Activated naive CD4-positive, alpha-beta T cell treated with anti-CD3 and anti-CD28 coated beads, Interleukin-2, amount 10 ng/mL, durations not matched to agents 7 days and 5 days (primary cell): ENCODE measurements around the gene ADGRB2.

Experiments
- CTCF ChIA-PET: fragments of 350-600 bp; sonication (Branson Sonifier 250); formaldehyde crosslinking; loops from one replicate; lab custom pipeline; 2021; ENCODE audit warnings: antibody characterized with exemption; lab: Charles Lee
- DNase-seq: peaks from one replicate; pipeline ENCODE4 v3.0.0-alpha.2; 2020
- H3K27ac Mint-ChIP-seq: one replicate; pipeline ENCODE4 v1.8.0; 2021; ENCODE audit warnings: mild to moderate bottlenecking, moderate library complexity, mixed read lengths
- H3K27me3 Mint-ChIP-seq: one replicate; pipeline ENCODE4 v1.8.0; 2021; ENCODE audit warnings: mild to moderate bottlenecking, mixed read lengths
- H3K36me3 Mint-ChIP-seq: one replicate; pipeline ENCODE4 v1.8.0; 2021; ENCODE audit warnings: mixed read lengths
- H3K4me1 Mint-ChIP-seq: one replicate; pipeline ENCODE4 v1.8.0; 2021; ENCODE audit warnings: mixed read lengths
- H3K4me3 Mint-ChIP-seq: one replicate; pipeline ENCODE4 v1.8.0; 2021; ENCODE audit warnings: mild to moderate bottlenecking, moderate library complexity, mixed read lengths
- H3K9me3 Mint-ChIP-seq: one replicate; pipeline ENCODE4 v1.8.0; 2021; ENCODE audit warnings: mixed read lengths

ADGRB2 gene

DNA sequence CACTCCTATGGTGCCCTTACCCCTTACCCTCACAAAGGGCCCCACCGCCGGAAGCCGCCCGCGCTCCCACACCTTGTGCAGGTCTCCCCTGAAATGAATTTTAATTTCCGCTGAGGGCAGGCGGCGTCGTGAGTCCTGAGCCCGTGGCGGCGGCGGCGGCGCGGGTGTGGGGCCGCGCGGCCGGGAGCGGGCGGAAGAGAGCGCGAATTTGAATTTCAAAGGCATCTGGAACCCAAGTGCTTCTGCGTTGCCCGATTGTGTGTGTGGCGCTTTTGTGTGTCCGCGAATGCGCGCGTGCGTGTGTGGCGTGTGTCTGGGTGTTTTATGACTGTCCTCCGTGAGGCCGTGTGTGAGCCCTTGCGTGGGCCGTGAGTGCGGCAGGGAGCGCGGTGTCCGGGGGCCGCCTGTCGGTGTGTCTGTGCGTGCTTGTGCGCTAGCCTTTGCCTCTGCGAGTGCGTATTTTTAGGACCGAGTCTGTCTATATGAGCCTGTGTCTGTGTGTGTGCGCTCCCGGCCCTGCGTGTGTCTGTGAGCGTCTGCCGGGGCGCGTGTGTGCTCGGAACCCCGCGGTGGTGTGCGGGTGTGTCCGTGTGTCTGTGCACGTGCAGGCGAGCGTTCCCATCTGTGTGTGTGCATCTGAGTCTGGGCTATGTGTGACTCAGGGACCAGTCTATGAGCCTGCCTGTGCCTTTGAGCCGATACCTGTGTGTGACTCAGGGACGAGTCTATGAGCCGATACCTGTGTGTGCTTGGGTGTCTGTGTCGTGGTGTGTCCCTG is 7.9 kb upstream of the ADGRB2 start:
- peaks cover 20% of the 10 kb centered on the region for H3K4me1 Mint-ChIP-seq
- H3K4me3 Mint-ChIP-seq, result peak overlapping the region; percentile 64
- H3K36me3 Mint-ChIP-seq, result no peaks in the 10 kb centered on the region
- peak; percentile 42 for DNase-seq
- H3K9me3 Mint-ChIP-seq, result no peaks in the 10 kb centered on the region
- H3K27ac Mint-ChIP-seq, result no peak overlapping the region
- peaks cover 94% of the 10 kb centered on the region for H3K27me3 Mint-ChIP-seq
- CTCF ChIA-PET, result no interaction called here

DNA sequence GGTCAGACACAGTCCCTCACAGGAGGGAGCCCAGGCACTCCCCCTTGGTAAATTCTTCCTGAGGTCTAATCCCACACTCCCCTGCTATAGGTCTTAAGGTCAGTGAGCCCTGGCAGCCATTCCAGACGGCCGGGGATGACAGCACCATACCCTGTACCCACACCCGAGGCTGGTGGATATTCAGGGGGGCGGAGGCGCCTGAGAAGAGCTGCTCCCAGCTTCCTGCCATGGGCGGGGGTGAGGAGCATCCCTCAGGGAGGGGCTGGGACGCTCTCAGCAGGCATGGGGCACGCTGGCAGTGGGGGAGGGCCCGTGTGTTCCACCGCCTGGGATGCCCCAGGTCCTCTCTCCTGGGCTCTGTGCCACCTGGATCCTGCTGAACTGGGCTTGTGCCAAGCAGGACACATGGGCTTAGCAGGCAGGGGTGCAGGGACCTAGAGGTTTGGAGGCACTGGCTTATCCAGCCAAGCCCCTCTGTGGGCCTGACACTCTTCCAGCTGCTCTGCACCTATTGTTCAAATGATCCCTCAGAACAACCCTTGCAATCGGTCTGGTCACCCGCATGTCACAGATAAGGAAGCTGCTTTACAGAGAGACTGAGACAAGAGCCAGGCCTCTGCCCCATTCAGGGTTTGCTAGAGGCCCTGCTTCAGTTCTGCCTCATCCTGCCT is 5.7 kb upstream of the ADGRB2 start:
- H3K36me3 Mint-ChIP-seq, result no peaks in the 10 kb centered on the region
- no peak for DNase-seq
- no peak overlapping the region for H3K4me3 Mint-ChIP-seq
- H3K27me3 Mint-ChIP-seq, result peaks cover 92% of the 10 kb centered on the region
- peaks cover 20% of the 10 kb centered on the region for H3K4me1 Mint-ChIP-seq
- H3K9me3 Mint-ChIP-seq, result no peaks in the 10 kb centered on the region
- CTCF ChIA-PET, result interaction anchor here (1.9 kb wide), 1 partner anchor 19 kb away, joined by 7 read pairs; no protein-coding TSS in a partner anchor
- no peak overlapping the region for H3K27ac Mint-ChIP-seq

DNA sequence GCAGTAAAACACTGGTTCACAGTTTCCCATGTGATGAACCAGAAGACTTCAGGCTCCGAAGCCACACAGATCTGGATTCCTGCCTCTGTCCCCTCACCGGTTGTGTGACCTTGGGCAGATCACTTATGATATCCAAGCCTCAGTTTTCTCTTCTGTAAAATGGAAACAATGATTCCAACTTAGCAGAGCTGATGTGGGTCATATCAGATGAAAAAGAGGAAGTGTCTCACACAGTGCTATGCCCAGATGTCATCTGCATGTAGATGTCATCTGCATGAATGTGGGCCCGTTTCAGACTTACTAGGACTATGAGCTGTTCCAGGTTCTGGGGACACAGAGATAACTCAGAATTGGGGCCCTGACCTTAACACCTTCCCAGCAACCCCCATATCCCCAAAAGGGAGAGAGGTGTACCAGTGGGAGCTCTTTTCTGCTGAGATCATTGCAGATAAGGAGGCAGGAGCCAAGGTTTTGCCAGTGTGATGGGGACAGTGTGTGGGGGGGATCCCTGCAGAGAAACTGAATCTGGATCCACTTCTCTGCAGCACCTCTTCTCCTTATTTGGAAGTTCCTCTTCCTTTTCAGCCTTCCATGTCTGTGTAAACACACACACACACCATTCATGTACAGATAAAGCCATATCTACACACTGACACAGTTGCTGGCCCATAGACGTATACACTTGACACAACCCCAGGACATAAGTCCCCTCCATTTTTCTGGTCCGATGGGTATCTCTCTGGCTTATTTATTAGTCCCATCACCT is 5.0 kb upstream of the ADGRB2 start:
- CTCF ChIA-PET, result interaction anchor here (0.8 to 1.3 kb wide), 3 partner anchors 19 to 61 kb away, joined by 3 to 5 read pairs (median 3); no protein-coding TSS in a partner anchor
- Mint-ChIP-seq H3K4me3 (no peak overlapping the region), H3K36me3 (no peaks in the 10 kb centered on the region), H3K27ac (no peak overlapping the region), H3K9me3 (no peaks in the 10 kb centered on the region), H3K4me1 (peaks cover 25% of the 10 kb centered on the region), H3K27me3 (peaks cover 91% of the 10 kb centered on the region)
- no peak for DNase-seq

DNA sequence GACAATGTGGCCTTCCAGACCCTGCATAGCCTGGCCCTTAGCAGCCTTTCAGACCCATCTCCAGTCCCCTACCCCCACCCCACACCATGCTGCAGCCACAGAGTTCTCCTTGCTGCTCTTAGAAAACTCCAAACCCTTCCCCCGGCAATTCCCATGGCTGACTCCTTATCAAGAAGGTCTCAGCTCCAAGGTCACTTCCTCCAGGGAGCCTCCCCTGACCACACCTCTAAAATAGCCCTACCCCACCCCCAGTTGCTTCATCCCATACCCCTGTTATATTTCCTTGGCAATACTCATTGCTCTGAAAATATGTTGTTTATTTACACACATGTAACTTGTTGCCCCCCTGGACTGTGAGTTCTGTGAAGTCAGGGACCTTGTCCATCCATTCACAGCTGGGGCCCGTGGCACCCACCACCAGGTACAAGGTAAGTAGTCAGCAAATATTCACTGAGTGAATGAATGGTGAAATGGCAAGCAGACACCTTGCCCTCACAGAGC is 4.3 kb upstream of the ADGRB2 start:
- Mint-ChIP-seq H3K36me3 (no peaks in the 10 kb centered on the region), H3K9me3 (no peaks in the 10 kb centered on the region), H3K27ac (no peak overlapping the region), H3K4me1 (peaks cover 26% of the 10 kb centered on the region), H3K27me3 (peaks cover 88% of the 10 kb centered on the region), H3K4me3 (no peak overlapping the region)
- no peak for DNase-seq
- CTCF ChIA-PET, result interaction anchor here (0.8 to 1.3 kb wide), 3 partner anchors 20 to 60 kb away, joined by 3 to 5 read pairs (median 3); no protein-coding TSS in a partner anchor

DNA sequence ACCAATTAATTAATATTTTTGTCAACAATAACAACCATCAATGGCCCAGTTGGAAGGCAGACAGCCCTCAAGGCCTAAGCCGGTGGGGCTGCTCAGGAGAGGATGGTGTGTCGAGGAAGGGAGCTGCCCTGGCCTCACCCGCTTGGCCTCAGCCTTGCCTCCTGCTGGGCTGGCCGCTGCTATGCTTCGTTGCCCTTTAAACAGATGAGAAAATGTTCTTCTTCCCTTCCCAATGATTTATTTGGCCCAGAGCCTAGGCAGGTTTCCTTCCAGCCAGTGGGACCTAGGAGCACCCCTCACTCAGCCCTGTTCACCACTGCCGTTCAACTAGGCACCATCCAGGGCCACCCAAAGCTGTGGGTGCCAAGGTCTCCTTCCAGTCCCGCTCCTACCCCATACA is 3.1 kb upstream of the ADGRB2 start:
- DNase-seq, result no peak
- Mint-ChIP-seq H3K4me1 (peaks cover 24% of the 10 kb centered on the region), H3K27ac (no peak overlapping the region), H3K9me3 (no peaks in the 10 kb centered on the region), H3K36me3 (no peaks in the 10 kb centered on the region), H3K4me3 (no peak overlapping the region), H3K27me3 (peaks cover 88% of the 10 kb centered on the region)
- CTCF ChIA-PET, result interaction anchor here (0.8 to 1.4 kb wide), 4 partner anchors 9 to 22 kb away, joined by 3 to 4 read pairs (median 3); no protein-coding TSS in a partner anchor

DNA sequence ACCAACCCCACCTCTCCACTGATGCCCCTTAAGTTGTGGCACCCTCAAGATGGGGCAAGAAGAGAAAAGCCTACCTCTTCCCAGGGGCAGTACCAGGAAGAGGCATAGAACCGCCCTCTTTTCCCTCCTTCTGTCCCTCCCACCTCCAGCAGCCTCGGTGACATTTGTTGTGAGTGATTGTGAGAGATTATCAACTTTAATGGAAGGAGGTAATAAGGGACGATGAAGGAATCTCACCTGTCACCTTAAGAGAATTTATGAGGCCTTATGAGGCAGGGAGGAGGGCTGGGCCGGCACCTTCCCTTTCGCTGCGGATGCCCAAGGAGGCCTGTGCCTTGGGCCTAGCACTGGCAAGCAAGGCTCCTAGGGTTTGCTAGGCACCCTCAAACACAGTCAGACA is 1.4 kb upstream of the ADGRB2 start:
- H3K36me3 Mint-ChIP-seq, result no peaks in the 10 kb centered on the region
- CTCF ChIA-PET, result interaction anchor here (0.6 to 1.8 kb wide), 7 partner anchors 12 to 367 kb away, joined by 3 to 5 read pairs (median 4); no protein-coding TSS in a partner anchor
- no peak overlapping the region for H3K27ac Mint-ChIP-seq
- no peaks in the 10 kb centered on the region for H3K9me3 Mint-ChIP-seq
- no peak for DNase-seq
- peaks cover 88% of the 10 kb centered on the region for H3K27me3 Mint-ChIP-seq
- no peak overlapping the region for H3K4me3 Mint-ChIP-seq
- H3K4me1 Mint-ChIP-seq, result peaks cover 26% of the 10 kb centered on the region

DNA sequence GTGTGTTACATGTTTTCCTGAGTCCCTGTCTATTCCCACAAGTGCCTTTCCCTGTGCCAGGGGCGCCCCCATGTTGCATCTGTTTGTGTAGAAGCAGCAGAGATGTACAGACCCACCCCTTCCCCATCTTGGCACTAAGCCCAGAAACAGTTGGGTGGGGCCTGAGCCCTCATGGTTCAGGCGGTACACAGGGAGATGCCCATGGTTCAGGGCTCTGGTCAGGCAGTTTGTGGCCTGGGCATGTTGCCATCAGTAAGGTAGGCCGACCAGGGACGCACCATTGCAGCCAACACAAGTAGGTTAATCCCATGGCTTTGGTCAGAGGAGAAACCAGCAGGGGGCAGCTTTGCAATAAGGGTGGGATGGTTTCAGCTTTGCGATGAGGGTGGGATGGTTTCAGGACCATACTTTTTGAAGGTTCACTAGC is 914 bp upstream of the ADGRB2 start:
- H3K9me3 Mint-ChIP-seq, result no peaks in the 10 kb centered on the region
- H3K36me3 Mint-ChIP-seq, result no peaks in the 10 kb centered on the region
- H3K27me3 Mint-ChIP-seq, result peaks cover 88% of the 10 kb centered on the region
- H3K4me3 Mint-ChIP-seq, result no peak overlapping the region
- DNase-seq, result peak; percentile 31
- H3K4me1 Mint-ChIP-seq, result peaks cover 29% of the 10 kb centered on the region
- no peak overlapping the region for H3K27ac Mint-ChIP-seq
- CTCF ChIA-PET, result interaction anchor here (0.6 to 1.8 kb wide), 4 partner anchors 34 to 300 kb away, joined by 3 to 5 read pairs (median 3); no protein-coding TSS in a partner anchor

DNA sequence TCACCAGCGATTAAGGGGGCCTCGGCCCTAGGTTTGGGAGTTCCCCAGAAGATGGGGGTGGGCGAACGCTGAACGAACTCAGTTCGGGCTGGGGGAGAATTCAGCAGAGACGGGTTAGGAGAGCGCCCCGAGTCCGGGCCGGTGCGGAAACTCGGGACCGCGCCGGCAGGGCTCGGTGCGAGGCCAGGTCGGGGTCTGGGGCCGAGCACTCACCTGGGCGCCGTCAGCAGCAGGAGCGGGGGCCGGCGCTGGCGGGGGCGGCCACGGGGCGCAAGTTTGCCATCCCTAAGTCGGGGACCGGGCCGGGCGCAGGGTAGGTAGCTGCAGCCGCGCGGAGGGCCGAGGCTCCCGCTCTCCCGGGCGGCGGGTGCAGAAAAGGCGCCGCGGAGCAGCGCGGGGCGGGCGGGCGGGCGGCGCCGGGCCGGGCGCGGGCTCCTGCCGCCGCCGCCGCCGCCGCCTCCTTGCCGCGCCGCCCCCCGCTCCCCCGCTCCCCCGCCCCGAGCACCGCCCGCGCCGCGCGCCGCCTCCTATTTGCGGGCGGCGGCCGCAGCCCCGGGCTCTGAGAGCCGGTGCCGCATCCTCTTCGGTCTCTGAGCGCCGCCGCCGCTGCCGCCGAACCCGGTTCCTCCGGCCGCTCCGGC is 349 bp downstream of the ADGRB2 start:
- DNase-seq, result peak; percentile 39
- peak overlapping the region; percentile 66 for H3K4me3 Mint-ChIP-seq
- CTCF ChIA-PET, result interaction anchor here (0.7 to 1.6 kb wide), 4 partner anchors 25 to 33 kb away, joined by 3 to 6 read pairs (median 4); no protein-coding TSS in a partner anchor
- H3K27me3 Mint-ChIP-seq, result peaks cover 94% of the 10 kb centered on the region
- H3K36me3 Mint-ChIP-seq, result no peaks in the 10 kb centered on the region
- no peak overlapping the region for H3K27ac Mint-ChIP-seq
- H3K9me3 Mint-ChIP-seq, result no peaks in the 10 kb centered on the region
- H3K4me1 Mint-ChIP-seq, result peaks cover 28% of the 10 kb centered on the region

DNA sequence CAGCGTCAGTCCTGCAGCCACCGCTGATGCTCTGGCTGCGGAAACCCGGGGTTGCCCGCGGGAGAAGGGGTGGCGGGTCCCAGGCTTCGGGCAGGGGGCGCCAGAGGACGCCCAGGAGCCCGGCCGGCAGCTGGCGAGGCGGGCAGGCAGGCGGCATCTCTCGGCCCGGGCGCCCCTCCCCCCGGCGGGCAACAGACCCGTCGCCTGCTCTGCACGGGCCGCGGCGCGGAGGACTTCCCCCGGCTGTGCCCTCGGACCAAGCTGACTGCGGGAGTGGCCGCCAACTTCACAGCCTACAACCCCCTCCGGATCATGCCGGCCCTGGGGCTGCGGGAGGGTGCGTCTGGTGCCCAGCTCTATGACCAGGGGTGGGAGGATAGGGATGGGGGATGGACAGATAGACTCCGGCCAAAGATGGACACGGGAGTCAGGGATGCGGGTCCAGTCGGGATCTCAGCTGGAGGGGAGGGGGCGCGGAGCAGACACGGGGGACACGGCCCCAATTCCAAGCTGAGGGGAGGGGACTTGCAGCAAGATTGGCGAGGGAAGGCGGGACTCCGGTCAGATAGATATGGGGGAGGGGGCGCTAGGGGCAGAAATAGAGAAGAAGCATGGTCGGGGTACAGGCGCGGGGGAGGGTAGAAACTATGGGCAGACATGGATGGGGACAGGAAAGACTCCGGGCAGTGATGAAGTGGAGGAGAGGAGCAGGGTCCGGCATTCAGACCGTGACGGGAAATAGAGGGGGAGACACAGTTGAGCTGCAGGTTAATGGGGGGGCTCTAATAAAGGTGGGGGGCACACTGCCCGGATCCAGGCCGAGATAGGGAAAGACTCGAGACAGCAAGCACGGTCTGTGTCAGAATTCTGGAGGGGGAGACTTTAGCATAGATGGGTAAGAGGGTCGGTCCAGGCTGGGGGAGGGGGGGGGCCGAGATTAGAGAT is 1.1 kb downstream of the ADGRB2 start:
- no peak overlapping the region for H3K27ac Mint-ChIP-seq
- peak; percentile 78 for DNase-seq
- H3K36me3 Mint-ChIP-seq, result no peaks in the 10 kb centered on the region
- peaks cover 28% of the 10 kb centered on the region for H3K4me1 Mint-ChIP-seq
- H3K4me3 Mint-ChIP-seq, result peak overlapping the region; percentile 66
- CTCF ChIA-PET, result interaction anchor here (0.9 to 1.6 kb wide), 5 partner anchors 23 to 201 kb away, joined by 3 to 8 read pairs (median 4); no protein-coding TSS in a partner anchor
- peaks cover 94% of the 10 kb centered on the region for H3K27me3 Mint-ChIP-seq
- H3K9me3 Mint-ChIP-seq, result no peaks in the 10 kb centered on the region

DNA sequence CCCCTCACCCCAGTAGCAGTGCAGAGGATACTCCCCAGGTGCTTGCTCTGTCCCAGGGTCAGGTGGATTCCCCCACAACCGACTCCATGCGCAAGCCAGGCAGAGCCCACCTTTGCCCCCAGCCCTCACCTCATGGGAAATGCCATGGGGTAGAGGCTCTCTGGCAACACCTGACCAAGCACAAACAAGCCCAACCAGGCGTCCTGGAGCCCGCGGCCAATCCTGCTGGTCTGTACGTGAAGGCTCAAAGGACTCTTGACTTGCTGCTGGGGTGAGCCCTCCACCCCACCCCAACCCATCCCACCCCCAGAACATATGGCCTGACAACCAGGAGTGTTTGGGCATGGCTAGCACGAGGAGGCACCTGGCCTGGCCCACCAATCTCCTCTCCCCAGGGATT is 1.8 kb downstream of the ADGRB2 start:
- peaks cover 90% of the 10 kb centered on the region for H3K27me3 Mint-ChIP-seq
- DNase-seq, result no peak
- H3K9me3 Mint-ChIP-seq, result no peaks in the 10 kb centered on the region
- CTCF ChIA-PET, result interaction anchor here (0.9 to 2.8 kb wide), 5 partner anchors 22 to 202 kb away, joined by 3 to 13 read pairs (median 6); no protein-coding TSS in a partner anchor
- H3K27ac Mint-ChIP-seq, result no peak overlapping the region
- H3K36me3 Mint-ChIP-seq, result no peaks in the 10 kb centered on the region
- no peak overlapping the region for H3K4me3 Mint-ChIP-seq
- H3K4me1 Mint-ChIP-seq, result peaks cover 28% of the 10 kb centered on the region

DNA sequence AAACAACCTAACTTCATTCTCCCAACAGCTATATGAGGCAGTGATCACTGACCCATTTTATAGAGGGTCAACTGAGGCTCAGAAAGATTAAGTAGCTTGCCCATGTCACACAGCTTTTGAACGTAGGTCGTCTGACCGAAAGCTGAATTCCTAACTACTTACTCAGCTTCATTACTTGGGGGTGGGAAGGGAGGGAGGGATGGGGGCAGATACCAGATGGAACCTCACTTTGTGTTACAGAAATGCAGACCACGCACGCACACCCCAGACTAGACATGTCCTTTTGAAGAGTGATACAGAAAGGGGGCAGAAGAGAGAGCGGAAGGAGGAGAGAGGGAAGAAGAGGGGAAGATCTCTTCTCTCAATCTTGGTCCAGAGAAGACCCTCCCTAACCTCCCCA is 2.3 kb downstream of the ADGRB2 start:
- Mint-ChIP-seq H3K4me3 (peak overlapping the region; percentile 21), H3K36me3 (no peaks in the 10 kb centered on the region), H3K27ac (no peak overlapping the region), H3K27me3 (peaks cover 88% of the 10 kb centered on the region), H3K9me3 (no peaks in the 10 kb centered on the region), H3K4me1 (peaks cover 28% of the 10 kb centered on the region)
- CTCF ChIA-PET, result interaction anchor here (2.8 kb wide), 1 partner anchor 27 kb away, joined by 13 read pairs; no protein-coding TSS in a partner anchor
- no peak for DNase-seq
